Smooth muscle cell (in vitro differentiated cells): ENCODE data around the gene FGF7. TPM values are rescaled to one million over a fixed set of nuclear protein-coding genes. Genes with fewer than 3 reads are reported as not detected.

ENCODE experiments used
- DNase-seq: peaks from one replicate; lab custom pipeline; 2025; ENCODE audit not compliant: unreplicated experiment; lab: John Stamatoyannopoulos, UW
- H2AFZ ChIP-seq: fragments of 200-600 bp; sonication (generic); 2 replicates; pipeline ENCODE4 v1.6.0; 2016; ENCODE audit warnings: antibody characterized with exemption, low read depth, mild to moderate bottlenecking
- H3F3A ChIP-seq: fragments of 200-600 bp; sonication (generic); 2 replicates; pipeline ENCODE4 v1.6.0; 2017; ENCODE audit warnings: antibody characterized with exemption, low read depth
- H3K27ac ChIP-seq: fragments of 200-600 bp; sonication (generic); 2 replicates; pipeline ENCODE4 v1.5.1; 2016; ENCODE audit warnings: low read depth, mild to moderate bottlenecking
- H3K27me3 ChIP-seq: fragments of 200-600 bp; sonication (generic); 2 replicates; pipeline ENCODE4 v1.6.1; 2016; ENCODE audit warnings: low read depth, mild to moderate bottlenecking
- H3K36me3 ChIP-seq: fragments of 200-600 bp; sonication (generic); 2 replicates; pipeline ENCODE4 v1.5.1; 2016; ENCODE audit warnings: low read depth
- H3K4me1 ChIP-seq: fragments of 200-600 bp; sonication (generic); 2 replicates; pipeline ENCODE4 v1.5.1; 2016; ENCODE audit warnings: low read depth
- H3K4me2 ChIP-seq: fragments of 200-600 bp; sonication (generic); 2 replicates; pipeline ENCODE4 v1.6.0; 2016; ENCODE audit warnings: mild to moderate bottlenecking
- H3K4me3 ChIP-seq: fragments of 200-600 bp; sonication (generic); 2 replicates; pipeline ENCODE4 v1.5.1; 2016; ENCODE audit warnings: mild to moderate bottlenecking
- H3K79me2 ChIP-seq: fragments of 200-600 bp; sonication (generic); 2 replicates; pipeline ENCODE4 v1.6.0; 2016; ENCODE audit warnings: low read depth, mild to moderate bottlenecking
- H3K9ac ChIP-seq: fragments of 200-600 bp; sonication (generic); 2 replicates; pipeline ENCODE4 v1.6.0; 2016; ENCODE audit warnings: low read depth
- H3K9me3 ChIP-seq: fragments of 200-600 bp; sonication (generic); replicated peaks from 2 replicates; pipeline ENCODE4 v1.5.1; 2016; ENCODE audit warnings: low read depth
- H4K20me1 ChIP-seq: fragments of 200-600 bp; sonication (generic); 2 replicates; pipeline ENCODE4 v1.6.0; 2016; ENCODE audit warnings: low read depth
- CTCF ChIP-seq: fragments of 200-600 bp; sonication (generic); IDR thresholded peaks from 2 replicates; pipeline ENCODE4 v1.5.1; 2017; ENCODE audit warnings: borderline replicate concordance, mild to moderate bottlenecking, antibody characterized with exemption; ENCODE audit not compliant: insufficient read depth, poor library complexity, severe bottlenecking
- WGBS: methylation state at CpG from one replicate; pipeline ENCODE4 v1.1.7; 2016; ENCODE audit warnings: low lambda C conversion rate; 5-methylcytosine and 5-hydroxymethylcytosine counted together
- polyA plus RNA-seq: library from polyadenylated mRNA; unstranded; fragments of >200 nt; fragmentation: Nextera tagmentation; extraction: Ambion mirVana; gene quantifications from 2 replicates; pipeline ENCODE4 v1.2.1, GENCODE V29; 2016
- total RNA-seq: library from RNA; depleted of rRNA; stranded (reverse); fragments of >200 nt; gene quantifications from 2 replicates; pipeline ENCODE4 v1.2.3, GENCODE V29; 2014

The FGF7 gene
- total and polyA plus RNA-seq, 2 experiments from 2014 or later: 281 to 358 TPM

GRCh38 chr15:49458145-49458544, 35.1 kb downstream of the FGF7 start:
- Histone ChIP-seq H3K27ac (peak overlapping the region; percentile 32), H3K4me3 (no peak overlapping the region), H3K79me2 (peaks cover 15% of the 10 kb centered on the region), H3K27me3 (no peaks in the 10 kb centered on the region), H4K20me1 (peaks cover 100% of the 10 kb centered on the region), H2AFZ (no peak overlapping the region), H3K4me2 (peak overlapping the region; percentile 34), H3K9me3 (no peaks in the 10 kb centered on the region), H3K36me3 (no peaks in the 10 kb centered on the region), H3K9ac (no peak overlapping the region), H3K4me1 (no peaks in the 10 kb centered on the region), H3F3A (no peaks in the 10 kb centered on the region)
- 18% methylated on average over 2 of the region's 2 CpGs for WGBS
- no peak for TF ChIP-seq CTCF
- DNase-seq: no peak

GRCh38 chr15:49460411-49460941, 37.4 kb downstream of the FGF7 start:
- 92% methylated on average over 2 of the region's 2 CpGs for WGBS
- H3K27me3 ChIP-seq: no peaks in the 10 kb centered on the region
- no peak for DNase-seq
- H4K20me1 ChIP-seq: peaks cover 100% of the 10 kb centered on the region
- H3K4me3 ChIP-seq: no peak overlapping the region
- peaks cover 3% of the 10 kb centered on the region for H3F3A ChIP-seq
- no peak overlapping the region for H3K4me2 ChIP-seq
- TF ChIP-seq CTCF: no peak
- no peak overlapping the region for H2AFZ ChIP-seq
- H3K79me2 ChIP-seq: peaks cover 10% of the 10 kb centered on the region
- H3K4me1 ChIP-seq: no peaks in the 10 kb centered on the region
- no peak overlapping the region for H3K9ac ChIP-seq
- no peaks in the 10 kb centered on the region for H3K9me3 ChIP-seq
- H3K27ac ChIP-seq: no peak overlapping the region
- H3K36me3 ChIP-seq: no peaks in the 10 kb centered on the region

GRCh38 chr15:49462232-49462844, 39.3 kb downstream of the FGF7 start:
- Histone ChIP-seq H3K79me2 (peaks cover 15% of the 10 kb centered on the region), H3K36me3 (no peaks in the 10 kb centered on the region), H3F3A (peaks cover 6% of the 10 kb centered on the region), H4K20me1 (peaks cover 99% of the 10 kb centered on the region), H3K27me3 (no peaks in the 10 kb centered on the region), H3K9ac (no peak overlapping the region), H2AFZ (no peak overlapping the region), H3K9me3 (no peaks in the 10 kb centered on the region), H3K4me1 (peaks cover 6% of the 10 kb centered on the region), H3K27ac (no peak overlapping the region), H3K4me3 (no peak overlapping the region), H3K4me2 (no peak overlapping the region)
- WGBS: 97% methylated on average over 2 of the region's 2 CpGs
- DNase-seq: no peak
- TF ChIP-seq CTCF: no peak

DNA sequence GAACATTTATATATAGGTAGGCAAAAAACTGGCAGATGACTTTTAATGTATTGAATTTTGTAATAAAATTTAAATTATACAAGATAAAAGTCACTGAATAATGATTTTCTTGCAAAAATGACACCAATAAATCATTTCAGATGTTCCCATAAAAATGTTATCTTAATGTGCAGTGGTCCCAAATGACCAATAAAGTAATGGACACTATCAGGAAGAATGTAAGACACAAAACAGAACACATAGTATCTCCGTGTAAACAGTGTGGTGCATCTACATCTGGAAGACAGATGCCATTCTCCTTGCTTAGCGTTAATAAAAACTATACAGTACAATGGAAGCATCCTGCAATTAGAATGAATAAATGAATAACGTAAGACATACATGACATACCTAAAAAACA, 41.5 kb downstream of the FGF7 start:
- TF ChIP-seq CTCF: no peak
- Histone ChIP-seq H3K27ac (no peak overlapping the region), H3K4me2 (peak overlapping the region; percentile 21), H3K79me2 (peaks cover 9% of the 10 kb centered on the region), H4K20me1 (peaks cover 99% of the 10 kb centered on the region), H3K9ac (no peak overlapping the region), H3K27me3 (no peaks in the 10 kb centered on the region), H3K9me3 (no peaks in the 10 kb centered on the region), H3K4me3 (no peak overlapping the region), H3K4me1 (peaks cover 6% of the 10 kb centered on the region), H3K36me3 (peaks cover 5% of the 10 kb centered on the region), H3F3A (peaks cover 6% of the 10 kb centered on the region), H2AFZ (no peak overlapping the region)
- no peak for DNase-seq
- 32% methylated on average over 3 of the region's 3 CpGs for WGBS
